ENCODE data around the gene CRYBA2.

CRYBA2 gene

GRCh38 chr2:218952160-218952559 lies 41.1 kb downstream of the CRYBA2 start:
- DNase-seq, result no peak

GRCh38 chr2:218946621-218947020 lies 46.6 kb downstream of the CRYBA2 start:
- DNase-seq, result no peak

- DNase-seq, result no peak
Measured at GRCh38 chr2:218944759-218945404, 48.3 kb downstream of the CRYBA2 start.

Measured in NCI-H748 treated with DMSO at 0.1 percent for 48 hours (cell line).